UCSD-AML1 (cell line): ENCODE results near the gene RGPD5.
"Not testable (repeated sequence)": the region's sequence is repeated elsewhere in the genome, so short reads cannot be mapped to it uniquely, and the experiment has no call there.

Experiments
- DNase-seq: peaks from one replicate; lab custom pipeline; 2025; ENCODE audit not compliant: unreplicated experiment; lab: John Stamatoyannopoulos, UW

The RGPD5 gene

GRCh38 chr2:109794074-109794737, at the start of gene RGPD5:
Gene RGPD5 (plus strand): TSS chr2:109794305. CDS start chr2:109794466, 161 bp downstream.
- not testable (repeated sequence) for DNase-seq

- DNase-seq: not testable (repeated sequence)
Observed at GRCh38 chr2:109751572-109751971, 42.5 kb upstream of the RGPD5 start.

- not testable (repeated sequence) for DNase-seq
Observed at GRCh38 chr2:109757163-109757824, 36.8 kb upstream of the RGPD5 start.

- DNase-seq: not testable (repeated sequence)
Observed at GRCh38 chr2:109760265-109761042, 33.7 kb upstream of the RGPD5 start.

- not testable (repeated sequence) for DNase-seq
Observed at GRCh38 chr2:109761043-109761454, 33.1 kb upstream of the RGPD5 start.

GRCh38 chr2:109761976-109762375, 32.1 kb upstream of the RGPD5 start:
- DNase-seq: not testable (repeated sequence)

GRCh38 chr2:109766074-109766473, 28.0 kb upstream of the RGPD5 start:
- not testable (repeated sequence) for DNase-seq

GRCh38 chr2:109766886-109767578, 27.1 kb upstream of the RGPD5 start:
- DNase-seq: not testable (repeated sequence)

GRCh38 chr2:109768934-109769333, 25.2 kb upstream of the RGPD5 start:
- DNase-seq: not testable (repeated sequence)

GRCh38 chr2:109779118-109779517, 15.0 kb upstream of the RGPD5 start:
- DNase-seq: not testable (repeated sequence)

- not testable (repeated sequence) for DNase-seq
Observed at GRCh38 chr2:109781147-109781816, 12.8 kb upstream of the RGPD5 start.

- DNase-seq: not testable (repeated sequence)
Observed at GRCh38 chr2:109782446-109782993, 11.6 kb upstream of the RGPD5 start.

- not testable (repeated sequence) for DNase-seq
Observed at GRCh38 chr2:109791530-109792279, 2.4 kb upstream of the RGPD5 start.

- not testable (repeated sequence) for DNase-seq
Observed at GRCh38 chr2:109792659-109793058, 1.4 kb upstream of the RGPD5 start.

- DNase-seq: not testable (repeated sequence)
Observed at GRCh38 chr2:109871129-109871751, 77.1 kb downstream of the RGPD5 start.

- not testable (repeated sequence) for DNase-seq
Observed at GRCh38 chr2:109876625-109877024, 82.5 kb downstream of the RGPD5 start.

GRCh38 chr2:109882112-109882511, 88.0 kb downstream of the RGPD5 start:
- not testable (repeated sequence) for DNase-seq

- not testable (repeated sequence) for DNase-seq
Observed at GRCh38 chr2:109888414-109888813, 94.3 kb downstream of the RGPD5 start.

- DNase-seq: not testable (repeated sequence)
Observed at GRCh38 chr2:109889909-109890308, 95.8 kb downstream of the RGPD5 start.
